Amniotic stem cell (primary cell): ENCODE measurements around the gene BIN2.
"Not testable (repeated sequence)": the region's sequence is repeated elsewhere in the genome, so short reads cannot be mapped to it uniquely, and the experiment has no call there.

Experiments
- DNase-seq: peaks from one replicate; lab custom pipeline; 2025; lab: John Stamatoyannopoulos, UW

The BIN2 gene

DNA sequence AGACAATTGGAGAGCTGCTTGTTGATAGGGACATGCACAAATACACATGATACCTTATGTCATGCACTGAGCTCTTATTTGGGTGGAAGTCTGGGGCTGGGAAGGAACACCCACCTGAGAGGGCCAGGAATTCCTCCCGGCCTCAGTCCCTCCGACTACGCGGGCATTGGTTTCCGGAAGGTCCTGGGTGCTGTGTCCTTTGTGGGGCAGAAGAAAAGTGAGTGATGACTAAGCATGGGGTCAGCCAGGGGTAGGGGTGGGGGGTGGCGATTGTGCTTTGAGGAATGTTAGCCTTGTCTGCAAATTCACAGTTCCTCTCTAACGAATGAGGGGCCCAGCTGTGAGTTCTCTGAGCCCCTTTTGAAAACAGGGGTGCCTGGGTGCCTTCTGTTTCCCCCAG is 21.7 kb upstream of the BIN2 start:
- no peak for DNase-seq

DNA sequence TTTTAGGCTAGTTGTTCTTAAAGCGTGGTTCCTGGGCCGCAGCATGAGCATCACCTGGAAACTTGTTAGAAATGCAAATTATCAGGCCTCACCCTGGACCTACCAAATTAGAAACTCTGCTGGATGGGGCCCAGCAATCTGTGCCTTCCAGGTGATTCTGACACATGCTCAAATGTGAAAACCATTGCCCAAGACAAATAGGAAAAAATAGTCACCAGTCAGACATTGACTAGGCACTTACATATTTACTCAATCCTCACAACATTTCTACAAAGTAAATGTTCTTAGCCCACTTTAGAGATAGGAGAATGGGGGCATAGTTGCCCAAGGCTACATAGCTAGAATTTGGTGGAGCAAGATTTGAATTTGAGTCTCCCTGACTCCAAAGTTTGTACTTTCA is 19.2 kb upstream of the BIN2 start:
- DNase-seq: no peak

DNA sequence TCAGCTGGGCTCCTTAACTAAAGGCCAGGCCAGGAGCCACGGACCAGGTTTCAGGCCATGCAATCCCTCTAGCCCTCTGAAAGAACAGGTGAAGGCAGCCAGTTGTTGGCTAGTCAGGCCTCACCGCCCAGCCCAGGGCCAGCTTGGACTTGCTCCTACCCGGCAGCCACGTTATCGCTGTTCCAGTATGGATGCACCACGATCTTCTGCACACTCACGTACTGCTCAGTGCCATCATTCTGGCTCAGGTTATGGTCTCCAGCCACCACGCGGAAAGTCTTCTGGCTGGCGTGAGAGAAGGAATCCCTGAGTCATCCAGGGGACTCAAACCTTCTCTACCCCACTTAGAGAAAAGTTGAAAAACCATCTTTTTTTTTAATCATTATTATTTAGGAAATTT is 18.4 kb upstream of the BIN2 start:
- DNase-seq: no peak

DNA sequence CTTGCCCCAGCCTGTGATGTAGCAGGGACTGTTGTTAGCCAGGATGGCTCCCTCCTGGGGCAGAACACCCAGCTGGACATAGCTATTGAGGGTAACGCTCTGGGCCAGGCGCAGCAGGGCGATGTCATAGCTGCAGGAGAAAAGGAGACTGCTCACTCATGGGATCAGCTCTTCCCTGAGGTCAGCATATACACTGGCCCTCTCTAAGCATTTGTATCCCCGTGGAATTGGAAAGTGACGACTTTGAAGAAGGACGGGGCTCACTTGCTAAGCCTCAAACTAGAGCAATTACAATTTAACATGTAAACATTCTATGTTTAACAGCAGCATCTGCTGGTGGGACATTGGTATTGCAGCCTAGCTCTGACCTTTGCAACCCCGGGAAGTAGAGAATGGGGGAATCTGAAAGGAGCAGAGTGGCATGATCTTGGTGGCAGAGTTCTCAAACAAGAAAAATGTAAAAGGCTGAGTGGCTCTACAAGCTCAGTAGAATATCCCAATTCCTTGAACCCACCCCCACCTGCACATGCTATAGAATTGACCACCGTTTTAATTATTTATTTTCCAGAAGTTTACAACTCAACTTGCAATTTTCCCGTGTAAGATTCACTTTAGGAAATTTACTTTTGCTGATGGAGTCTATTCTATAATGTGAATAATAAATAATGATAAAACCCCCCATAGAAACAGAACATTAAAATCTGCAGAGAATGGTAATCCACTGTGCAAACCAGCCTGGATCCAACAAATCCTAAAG is 17.5 kb upstream of the BIN2 start:
- DNase-seq: peak; percentile 29

DNA sequence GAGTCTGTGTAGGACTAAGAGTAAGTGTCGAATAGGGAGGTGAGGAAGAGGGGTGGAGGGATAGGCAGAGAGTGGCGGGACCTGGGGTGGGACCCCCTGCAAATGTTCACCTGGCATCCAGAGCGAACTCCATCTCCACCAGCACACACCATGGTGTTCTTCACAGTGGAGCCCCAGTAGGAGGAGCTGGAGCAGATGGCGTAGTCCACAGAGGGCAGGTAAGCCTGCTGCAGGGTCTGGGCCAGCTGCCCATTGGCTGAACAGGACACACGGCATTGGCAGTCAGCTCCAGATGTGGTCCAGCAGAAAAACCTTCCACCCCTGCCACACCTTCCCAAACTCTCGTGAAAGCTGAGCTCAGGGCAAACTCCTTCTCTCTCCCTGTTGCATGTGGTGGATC is 15.8 kb upstream of the BIN2 start:
- no peak for DNase-seq

DNA sequence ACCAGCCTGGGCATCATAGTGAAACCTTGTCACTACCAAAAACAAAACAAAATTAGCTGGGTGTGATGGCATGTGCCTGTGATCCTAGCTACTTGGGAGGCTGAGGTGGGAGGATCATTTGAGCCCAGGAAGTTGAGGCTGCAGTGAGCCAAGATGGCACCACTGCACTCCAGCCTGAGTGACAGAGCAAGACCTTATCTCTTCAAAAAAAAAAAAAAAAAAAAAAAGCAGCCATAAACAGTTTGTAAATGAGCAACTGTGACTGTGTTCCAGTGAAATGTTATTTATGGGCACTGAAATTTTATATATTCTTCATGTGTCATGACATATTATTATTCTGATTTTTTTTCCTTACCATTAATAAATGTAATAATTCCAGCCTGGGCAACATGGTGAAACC is 13.4 kb upstream of the BIN2 start:
- DNase-seq: not testable (repeated sequence)

DNA sequence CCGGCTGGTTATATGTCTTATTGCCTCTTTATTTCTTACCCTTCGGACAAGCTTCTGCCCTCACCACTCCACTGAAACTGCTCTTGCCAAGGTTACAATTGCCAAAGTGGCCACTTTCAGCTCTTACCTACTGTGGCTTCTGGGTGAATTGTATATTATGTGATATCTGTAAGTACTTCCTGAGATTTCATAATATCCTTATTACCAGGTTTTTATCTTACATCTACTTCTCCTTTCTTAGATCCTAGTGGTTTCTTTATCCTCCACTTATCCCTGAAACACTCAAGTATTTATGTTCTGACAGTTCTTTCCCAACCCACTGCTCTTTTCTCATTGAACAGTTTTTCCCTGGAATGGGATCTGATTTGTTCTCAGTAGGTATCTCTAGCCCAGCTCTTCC is 12.0 kb upstream of the BIN2 start:
- DNase-seq: no peak

DNA sequence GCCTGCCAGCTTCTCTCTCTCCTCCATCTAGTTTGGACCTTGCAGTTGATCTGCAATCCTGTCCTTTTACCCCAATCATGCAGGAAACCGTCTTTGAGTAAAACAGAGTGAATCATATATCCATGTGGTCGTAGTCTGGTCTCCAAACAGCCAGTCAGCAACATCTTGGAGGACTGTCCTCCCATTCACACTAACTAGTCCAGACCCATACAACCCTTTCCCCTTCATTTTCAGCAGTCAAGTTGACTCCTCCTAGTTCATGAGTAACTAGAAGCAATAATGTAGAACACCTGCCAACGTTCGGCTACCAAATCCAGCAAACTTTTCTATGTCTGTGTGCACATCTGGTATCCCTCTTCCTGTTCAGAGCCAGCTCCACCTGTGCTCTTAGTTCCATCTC is 10.8 kb upstream of the BIN2 start:
- no peak for DNase-seq

DNA sequence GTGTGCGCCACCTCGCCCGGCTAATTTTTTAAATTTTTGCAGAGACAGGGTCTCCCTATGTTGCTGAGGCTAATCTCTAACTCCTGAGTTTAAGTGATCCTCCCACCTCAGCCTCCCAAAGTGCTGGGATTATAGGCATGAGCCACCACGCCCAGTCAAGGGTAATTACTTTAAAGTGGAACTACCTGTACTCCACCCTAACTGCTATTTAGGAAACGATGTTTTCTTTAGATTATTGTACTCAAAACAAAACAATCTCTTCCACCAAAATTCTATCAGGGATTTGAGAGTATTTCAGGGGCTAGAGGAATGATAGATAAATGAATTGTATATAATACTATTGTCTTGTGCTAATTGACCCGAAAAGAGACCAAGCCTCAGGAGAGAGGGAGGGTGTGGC is 9.6 kb upstream of the BIN2 start:
- no peak for DNase-seq

DNA sequence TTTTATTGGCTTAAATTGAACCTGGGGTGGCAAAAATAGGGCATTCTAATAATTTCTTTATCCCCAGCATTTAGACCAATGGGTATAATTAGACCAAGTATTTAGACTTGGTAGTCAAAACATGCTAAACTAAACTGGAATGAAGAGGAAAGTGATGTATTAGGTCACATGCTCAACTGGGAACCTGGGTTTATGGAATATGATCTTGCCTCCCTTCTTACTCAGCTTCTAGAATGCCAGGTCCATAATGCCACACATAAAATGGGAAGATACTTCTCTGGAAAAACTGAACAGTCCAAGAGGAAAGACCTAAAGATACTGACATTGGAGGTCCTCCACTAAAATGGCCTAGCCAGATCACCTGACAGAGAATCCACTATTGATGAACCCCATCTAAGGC is 6.2 kb upstream of the BIN2 start:
- DNase-seq: no peak

DNA sequence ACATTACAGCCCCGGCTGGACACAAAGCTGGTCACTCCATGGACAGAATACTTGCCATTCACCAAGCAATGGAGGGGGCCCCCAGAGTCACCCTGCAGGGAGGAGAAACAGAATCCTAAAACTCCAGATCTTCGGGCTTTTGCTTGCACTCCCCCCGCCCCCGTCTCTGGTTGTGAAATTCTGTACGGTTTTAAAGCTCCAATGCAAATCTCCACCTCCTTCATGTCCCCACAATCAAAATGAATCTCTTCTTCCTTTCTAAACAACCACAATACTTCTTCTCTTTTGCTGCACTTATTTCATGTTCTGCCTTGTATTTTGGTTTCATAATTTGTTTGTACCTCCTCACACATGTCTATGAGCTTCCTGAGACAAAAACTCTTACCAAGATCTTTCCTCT is 5.8 kb upstream of the BIN2 start:
- DNase-seq: no peak

DNA sequence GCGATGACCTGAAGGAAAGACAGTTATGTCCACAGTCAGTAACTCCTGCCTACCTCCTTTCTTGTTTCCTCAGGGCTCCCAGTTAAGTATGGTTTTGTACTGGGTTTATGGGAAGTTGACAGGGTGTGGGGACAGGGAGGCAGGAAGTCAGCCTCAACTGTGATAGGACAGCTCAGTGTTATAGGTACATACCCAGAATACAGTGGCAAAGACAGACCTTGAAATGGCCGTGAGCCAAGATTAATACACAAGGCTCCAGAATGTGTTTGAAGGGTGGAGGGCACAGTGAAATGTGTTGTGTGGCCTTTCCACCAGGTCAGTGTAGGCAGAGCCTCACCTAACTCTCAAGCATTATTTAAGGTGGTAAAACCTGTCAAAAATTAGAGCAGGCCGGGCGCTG is 4.6 kb upstream of the BIN2 start:
- no peak for DNase-seq

DNA sequence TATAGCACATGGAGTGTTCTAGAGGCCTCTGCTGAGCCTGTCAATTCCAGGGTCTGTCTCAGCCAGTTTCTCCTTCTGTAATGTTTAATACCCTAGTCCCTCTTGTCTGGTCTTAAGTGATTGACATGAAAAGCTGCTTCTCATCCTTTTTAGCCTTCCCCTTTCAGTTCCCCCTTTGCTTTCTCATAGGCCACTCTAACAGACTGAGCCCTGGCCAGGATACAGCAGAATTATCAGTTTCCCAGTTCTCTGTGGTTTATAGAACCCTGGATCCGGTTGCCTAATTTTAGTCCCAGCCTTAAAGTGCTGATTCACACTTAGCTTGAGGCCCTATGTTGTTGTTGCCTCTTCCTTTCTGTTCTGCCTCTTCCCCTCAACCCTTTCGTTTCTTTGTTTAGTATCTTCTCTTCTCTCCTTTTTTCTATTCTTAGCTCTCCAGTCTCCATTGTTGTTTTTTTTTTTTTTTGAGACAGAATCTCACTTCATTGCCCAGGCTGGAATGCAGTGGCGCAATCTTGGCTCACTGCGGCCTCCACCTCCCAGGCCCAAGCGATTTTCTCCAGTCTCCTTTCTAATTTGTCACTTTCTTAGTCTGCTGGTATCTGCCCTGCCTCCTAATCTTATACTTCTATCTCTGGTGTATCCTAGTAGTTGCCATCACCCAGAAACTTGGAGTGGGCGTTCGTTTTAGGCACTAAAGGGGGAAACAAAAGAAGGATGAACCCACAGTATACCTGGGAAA is 2.9 kb upstream of the BIN2 start:
- no peak for DNase-seq

DNA sequence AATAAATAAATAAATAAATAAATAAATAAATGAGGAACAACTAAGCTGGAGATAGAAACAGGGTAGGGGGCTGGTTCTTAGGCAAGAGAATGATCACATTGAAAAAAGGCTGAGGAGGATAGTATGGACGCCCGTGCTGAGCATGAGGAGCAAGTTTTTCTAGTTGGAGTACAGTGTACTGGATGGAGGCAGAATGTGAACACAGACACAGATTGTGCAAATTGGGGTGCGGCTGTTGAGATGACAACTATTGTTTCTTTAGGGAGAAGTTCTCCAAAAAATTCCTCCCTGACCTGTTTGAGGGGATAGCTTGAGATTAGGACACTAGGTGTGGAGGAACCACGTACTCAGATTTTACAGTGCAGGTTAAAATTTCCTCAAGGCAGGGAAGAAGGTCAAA is 979 bp upstream of the BIN2 start:
- no peak for DNase-seq

DNA sequence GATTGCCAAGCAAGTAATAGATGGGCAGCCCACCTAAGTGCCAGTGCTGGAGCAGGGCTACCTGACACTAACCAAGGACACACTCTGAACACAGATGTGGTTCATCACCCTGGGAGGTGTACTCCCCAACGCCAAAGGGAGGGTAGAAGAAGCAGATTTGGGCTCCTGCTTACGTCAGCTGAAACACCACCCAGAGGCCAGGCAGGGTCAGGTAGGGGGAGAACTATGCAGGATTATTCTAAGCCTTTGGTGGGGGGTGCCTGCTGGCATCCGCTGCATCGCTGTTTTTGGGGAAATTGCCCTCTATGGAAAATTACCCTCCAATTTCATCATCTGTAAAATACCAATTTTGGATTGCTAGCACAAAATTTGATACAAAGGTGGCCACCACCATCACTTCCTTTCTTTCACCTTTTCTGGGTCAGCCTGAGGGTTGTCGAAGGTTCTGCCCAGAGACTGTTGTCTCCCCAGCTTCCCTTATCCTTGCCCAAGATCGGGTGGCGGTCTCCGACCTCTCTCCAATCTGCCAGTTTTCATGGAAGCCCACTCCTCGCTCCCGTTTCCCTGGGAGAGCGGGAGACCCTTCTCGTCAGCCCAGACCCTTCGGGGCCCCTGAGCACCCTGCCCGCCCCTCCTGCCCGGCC is 535 bp downstream of the BIN2 start:
- DNase-seq: no peak

DNA sequence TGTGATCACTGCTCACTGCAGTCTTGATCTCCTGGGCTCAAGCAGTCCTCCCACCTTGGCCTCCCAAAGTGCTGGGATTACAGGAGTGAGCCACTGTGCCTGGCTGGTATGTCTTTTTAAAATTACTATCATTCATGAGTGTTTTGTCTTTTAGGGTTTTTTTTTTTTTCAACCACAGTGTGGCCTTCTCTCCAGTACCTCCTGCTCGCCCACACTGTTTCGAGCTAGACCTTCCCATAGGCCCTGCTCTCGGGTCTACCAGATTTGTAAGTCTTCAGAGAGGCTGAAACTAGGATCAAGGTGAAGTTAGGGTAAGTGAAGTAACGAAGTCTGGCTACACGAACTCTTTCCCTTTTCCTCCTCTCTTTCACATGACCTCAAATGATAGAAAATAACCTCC is 1.5 kb downstream of the BIN2 start:
- DNase-seq: no peak

DNA sequence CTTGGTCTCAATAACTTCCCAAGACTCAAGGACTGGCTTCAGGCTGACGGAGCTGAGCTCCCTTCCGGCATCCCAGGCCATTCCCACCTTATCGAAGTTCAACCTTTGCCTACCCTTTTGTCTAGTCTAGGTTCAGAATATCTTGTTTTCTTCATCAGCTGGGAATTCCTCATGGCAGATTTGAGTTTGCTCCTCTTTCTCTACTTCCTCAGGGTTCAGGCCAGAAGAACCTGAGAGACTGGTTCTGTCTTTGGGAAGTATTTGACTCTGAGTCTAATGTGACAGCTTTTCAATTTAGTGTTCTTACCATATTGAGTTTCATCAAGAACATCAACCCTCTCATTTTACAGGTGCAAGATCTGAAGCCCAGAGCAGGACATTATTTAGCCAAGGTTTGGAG is 2.1 kb downstream of the BIN2 start:
- DNase-seq: no peak

DNA sequence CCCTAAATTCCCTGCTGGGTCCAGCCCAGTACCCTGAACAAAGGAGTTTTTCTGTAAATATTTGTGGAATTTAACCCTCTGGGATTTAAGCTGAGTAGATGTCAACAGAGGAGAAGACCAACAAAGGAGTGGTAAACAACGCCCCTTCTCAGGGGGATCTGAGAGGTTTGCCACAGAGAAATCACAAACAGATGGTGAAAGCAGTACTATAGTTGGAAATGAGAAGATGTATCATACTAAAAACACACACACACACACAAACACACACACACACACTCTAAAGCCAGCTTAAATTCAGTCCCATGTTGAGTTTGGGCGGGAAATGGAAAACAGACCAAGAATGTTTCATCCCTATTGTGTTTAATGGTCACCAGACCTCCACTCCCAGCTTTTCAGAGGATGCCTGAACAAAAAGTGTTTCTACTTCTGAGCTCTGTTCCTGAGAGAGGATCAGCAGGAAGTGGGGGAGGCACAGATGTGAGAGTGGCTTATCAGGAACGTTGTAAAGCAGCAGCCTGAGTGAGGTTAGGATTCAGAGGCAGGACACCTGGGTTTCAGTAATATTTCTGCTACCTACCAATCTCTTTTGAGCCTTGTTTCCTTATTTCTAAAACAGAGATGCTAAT is 3.2 kb downstream of the BIN2 start:
- no peak for DNase-seq

DNA sequence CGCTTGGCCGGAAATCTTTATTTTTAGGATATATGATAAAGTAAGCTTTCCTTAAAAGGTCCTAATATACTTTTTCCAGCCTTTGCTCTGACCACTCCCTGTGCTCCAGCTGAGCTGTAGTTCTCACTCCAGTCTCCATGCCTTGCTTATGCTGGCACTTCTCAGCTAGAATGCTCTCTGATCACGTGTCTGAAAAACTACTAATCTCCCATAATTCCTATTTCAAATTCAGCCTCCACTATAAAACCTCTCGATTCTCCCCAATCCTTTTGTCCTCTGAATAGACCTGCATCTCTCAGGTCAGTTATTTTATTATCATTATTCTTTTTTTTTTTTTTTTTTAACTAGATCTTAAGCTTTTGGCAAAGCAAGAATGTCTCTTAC is 3.7 kb downstream of the BIN2 start:
- DNase-seq: no peak

DNA sequence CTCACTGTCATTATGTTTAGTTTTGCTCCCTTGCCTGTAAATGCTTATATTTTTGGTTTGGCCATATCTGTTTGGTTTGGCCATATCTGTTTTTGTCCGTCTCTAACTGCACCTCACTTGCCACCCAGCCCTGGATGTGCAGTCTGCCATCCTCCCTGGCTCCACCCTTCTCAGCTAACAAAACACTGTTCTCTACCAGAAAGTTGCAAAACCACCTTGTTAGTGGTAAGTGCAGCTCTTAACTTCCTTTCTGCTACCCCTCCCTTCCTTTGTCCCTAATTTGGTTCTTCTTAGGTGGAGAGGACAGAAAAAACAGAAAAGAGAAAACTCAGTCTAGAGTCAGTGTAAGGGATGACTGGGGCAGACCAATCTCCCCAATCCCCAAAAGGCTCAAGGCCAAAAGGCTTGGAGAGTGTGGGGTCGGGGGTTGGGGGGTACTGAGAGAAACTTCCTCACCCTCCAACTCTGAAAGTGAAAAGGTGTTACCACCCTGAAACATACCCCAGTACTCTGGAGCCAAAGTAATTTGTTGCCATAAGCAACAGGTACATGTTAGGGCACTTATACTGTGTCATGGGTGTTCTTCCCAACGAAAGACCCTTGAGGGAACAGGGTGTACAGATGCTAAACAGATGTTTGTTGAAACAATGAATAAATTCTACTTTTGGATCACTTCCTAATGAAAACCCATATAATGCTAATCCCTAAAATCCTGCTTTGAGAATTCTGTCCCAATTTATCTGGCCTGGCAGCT is 5.0 kb downstream of the BIN2 start:
- no peak for DNase-seq

DNA sequence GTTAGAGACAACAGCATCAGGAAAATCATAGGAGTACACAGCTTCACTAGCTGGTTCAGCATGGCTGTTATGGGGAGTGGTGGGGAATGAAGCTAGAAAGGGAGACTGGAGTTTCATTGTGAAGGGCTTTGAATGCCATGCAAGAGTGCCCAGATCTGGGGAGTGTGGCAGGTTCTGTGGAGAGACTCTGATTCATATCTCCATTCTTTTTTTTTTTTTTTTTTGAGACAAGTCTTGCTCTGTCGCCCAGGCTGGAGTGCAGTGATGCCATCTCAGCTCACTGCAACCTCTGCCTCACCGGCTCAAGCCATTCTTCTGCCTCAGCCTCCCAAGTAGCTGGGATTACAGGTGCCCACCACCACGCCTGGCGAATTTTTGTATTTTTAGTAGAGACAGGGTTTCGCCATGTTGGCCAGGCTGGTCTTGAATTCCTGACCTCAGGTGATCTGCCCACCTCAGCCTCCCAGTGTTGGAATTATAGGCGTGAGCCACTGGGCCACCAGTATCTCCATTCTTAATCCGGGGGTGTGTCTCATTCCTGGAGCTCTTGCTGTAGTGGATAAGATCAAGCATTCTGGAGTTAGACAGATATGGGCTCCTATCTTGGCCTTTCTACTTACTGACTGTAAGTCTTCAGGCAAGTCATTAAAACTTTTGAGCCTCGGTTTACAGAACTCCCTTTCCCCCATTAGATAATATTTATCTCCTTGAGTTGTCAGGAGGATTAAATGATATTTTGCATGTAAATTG is 5.7 kb downstream of the BIN2 start:
- DNase-seq: not testable (repeated sequence)
